ENCODE data around the gene STXBP3. TPM values are rescaled to one million over a fixed set of nuclear protein-coding genes. Genes with fewer than 3 reads are reported as not detected.

STXBP3 gene
- total and polyA plus RNA-seq, 9 of the 15 experiments (the other 6 are each of a cell fraction or from before 2014, with no cell fraction given), result 32.5 to 52.5 (median 39.2) TPM

- TF ChIP-seq MEIS2 (IDR thresholded peaks at IDR 0.05; ENCODE audit: partially characterized antibody), result no peak
Observed at GRCh38 chr1:108817016-108817415, 70.5 kb downstream of the STXBP3 start (continued).

GRCh38 chr1:108817811-108818210, 71.3 kb downstream of the STXBP3 start:
- Histone ChIP-seq H3K9ac (ENCODE audit: insufficient read depth in 1 of 2, low read depth in 2 of 2, low read length in 2 of 2) (no peak overlapping the region), H3K4me2 (ENCODE audit: insufficient read depth, low read length) (no peak overlapping the region), H4K20me1 (replicated peaks; ENCODE audit: control insufficient read depth, insufficient read depth, low read length) (no peaks in the 10 kb centered on the region), H3K79me2 (ENCODE audit: control insufficient read depth, insufficient read depth, low read length) (no peaks in the 10 kb centered on the region), H3K9me1 (ENCODE audit: control insufficient read depth, insufficient read depth, low read length) (no peaks in the 10 kb centered on the region), H2AFZ (ENCODE audit: low read depth, low read length) (no peak overlapping the region), H3K4me1 (replicated peaks in 1 of 2; ENCODE audit: control insufficient read depth in 2 of 2, insufficient read depth in 2 of 2, low read length in 2 of 2) (peaks cover 0 to 14% of the 10 kb centered on the region in 2 experiments; a peak in 3 of 5 replicates), H3K36me3 (ENCODE audit: control insufficient read depth, insufficient read depth, low read length) (no peaks in the 10 kb centered on the region), H3K27ac (ENCODE audit: extremely low read depth, low read depth, low read length) (no peak overlapping the region), H3K4me3 (no peak overlapping the region), H3K27me3 (ENCODE audit: control insufficient read depth in 2 of 2, insufficient read depth in 2 of 2, low read length in 2 of 2) (no peaks in the 10 kb centered on the region), H3K9me3 (replicated peaks; ENCODE audit: control insufficient read depth, insufficient read depth, low read depth, low read length) (no peaks in the 10 kb centered on the region)
- ATAC-seq, result no peak; the same call in 2 of the 3 replicates
- TF ChIP-seq DDX20 (tag; IDR thresholded peaks at IDR 0.05; ENCODE audit: low read depth), result no peak
- TF ChIP-seq ZNF655 (CRISPR knock-in tag; IDR thresholded peaks at IDR 0.05), result no peak
- TF ChIP-seq NFATC3 (IDR thresholded peaks at IDR 0.05), result no peak
- no peak for TF ChIP-seq SAFB (IDR thresholded peaks at IDR 0.05; ENCODE audit: borderline replicate concordance, low read depth, low read length)
- no peak for TF ChIP-seq ZNF12 (CRISPR knock-in tag; IDR thresholded peaks at IDR 0.05)
- TF ChIP-seq CTCF (IDR thresholded peaks at IDR 0.05 in 2 of 3, conservative IDR thresholded peaks at IDR 0.05 in 1 of 3; ENCODE audit: insufficient read depth in 2 of 3, low read depth in 1 of 3, low read length in 3 of 3), result peak in 1 of 3 experiments; percentile 7; a peak in 1 of 6 replicates
- no peak for TF ChIP-seq EGR1 (conservative IDR thresholded peaks at IDR 0.05)
- in situ Hi-C loops (cut with MboI) (no loop called here), intact Hi-C loops (cut with micrococcal nuclease) (loop anchor here (5.0 to 10.0 kb wide), 2 partner anchors 106 to 173 kb away; partner anchors contain the start of gene FNDC7)
- BruUV-seq (replicated peaks), result no TSS peak
- no peak for FAIRE-seq
- ChIA-PET POLR2A (interaction anchor here (1.2 kb wide), 1 partner anchor 10 kb away, joined by 7 read pairs; no protein-coding TSS in a partner anchor), CTCF (ENCODE audit: low intra/inter-chr PET ratio) (no interaction called here)
- no peak for DNase-seq (ENCODE audit: extremely low read depth in 1 of 4, low spot score in 3 of 4)
